ELR (cell line): Measurements from ENCODE around the gene SELENOS.
A peak's percentile ranks its signal among the peaks of the same experiment; 100 is the strongest.

Experiments
- DNase-seq: peaks from one replicate; pipeline ENCODE4 v3.0.0-alpha.2; 2015; ENCODE audit warnings: low read depth

The SELENOS gene

DNA sequence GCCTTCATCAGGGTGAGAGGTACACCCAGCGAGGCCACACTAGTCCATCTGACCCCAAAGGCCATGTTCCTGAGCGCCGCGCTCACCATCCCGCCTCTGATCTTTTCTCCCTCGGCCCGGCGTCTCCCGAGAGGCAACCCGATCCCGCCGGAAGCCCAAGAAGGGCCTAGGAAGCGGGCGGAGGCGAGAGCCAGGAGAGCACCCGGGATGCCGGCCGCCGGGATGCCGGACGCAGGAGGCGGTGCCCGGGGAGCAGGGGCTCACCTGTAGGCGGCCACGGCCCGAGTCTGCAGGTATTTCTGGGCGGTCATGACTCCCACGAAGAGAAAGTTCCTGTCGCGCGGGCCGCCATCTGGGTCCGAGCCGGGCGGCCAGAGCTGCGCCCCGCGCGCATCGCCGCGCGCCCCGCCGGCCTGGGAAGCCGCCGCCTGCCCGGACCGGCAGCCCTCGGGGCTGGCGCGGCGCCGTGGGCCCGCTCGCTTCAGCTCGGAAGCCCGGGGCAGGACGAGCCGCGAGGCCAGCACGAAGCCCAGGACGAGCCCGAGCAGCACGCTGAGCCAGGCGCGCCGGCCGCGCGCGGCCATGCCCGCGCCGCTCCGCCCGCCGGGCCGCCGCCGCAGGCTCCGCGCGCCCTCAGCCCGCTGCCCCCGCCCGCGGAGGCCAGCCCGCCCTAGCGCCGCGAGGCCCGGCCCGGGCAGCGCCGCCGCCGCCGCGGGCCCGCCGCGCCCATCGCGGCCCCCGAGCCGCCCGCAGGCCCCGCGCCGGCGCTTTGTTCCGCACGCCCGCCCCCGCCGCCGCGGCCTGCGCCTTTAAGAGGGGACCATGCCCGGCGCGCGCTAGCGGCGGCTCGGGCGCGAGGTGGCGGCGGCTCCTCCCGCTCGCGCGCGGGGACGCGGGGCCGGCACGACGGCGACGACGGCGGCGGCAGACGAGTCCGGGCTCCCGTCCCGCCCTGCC, 26.1 kb downstream of the SELENOS start:
- DNase-seq: peak; percentile 68

DNA sequence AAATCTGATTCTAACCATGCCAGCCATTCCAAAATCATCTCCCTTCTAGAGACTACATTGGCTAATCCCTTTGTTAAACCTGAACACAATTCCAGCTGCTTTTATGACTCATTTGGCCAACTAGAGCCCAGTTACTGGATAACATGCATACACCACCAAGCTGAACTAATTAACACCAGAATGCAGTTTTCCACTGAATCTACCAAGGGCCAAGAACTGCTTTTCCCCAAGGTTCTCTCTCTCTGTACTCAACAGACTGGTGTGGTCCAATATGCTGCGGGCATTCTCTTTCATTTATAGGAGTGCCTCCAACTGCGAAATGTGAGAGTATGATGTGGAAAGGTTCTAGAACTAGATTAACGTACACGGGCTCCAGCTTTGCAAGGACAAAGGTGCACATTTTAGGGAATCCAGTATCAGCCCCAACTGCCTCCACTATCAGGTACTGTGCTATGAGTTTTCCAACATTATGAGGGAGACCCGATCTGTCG, 26.9 kb downstream of the SELENOS start:
- peak; percentile 75 for DNase-seq

DNA sequence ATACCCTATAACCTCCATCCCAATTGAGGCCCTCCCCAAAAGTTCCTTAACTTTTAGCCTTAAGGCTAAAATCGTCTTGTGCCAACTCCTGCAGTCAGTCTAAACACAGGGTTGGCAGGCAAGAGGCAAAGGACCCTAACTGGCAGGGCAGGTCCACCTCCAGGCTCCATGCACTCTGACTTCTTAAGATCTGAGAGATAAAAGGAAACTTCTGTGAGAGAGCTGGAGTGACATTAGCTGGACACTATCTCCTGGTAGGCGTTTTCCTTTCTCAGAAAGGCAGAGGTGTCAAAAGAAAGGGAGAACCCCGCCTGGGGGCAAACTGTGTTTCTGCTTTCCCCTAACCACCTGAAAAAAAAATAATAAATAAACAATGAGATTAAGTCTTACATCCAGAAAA, 29.0 kb downstream of the SELENOS start:
- DNase-seq: no peak

DNA sequence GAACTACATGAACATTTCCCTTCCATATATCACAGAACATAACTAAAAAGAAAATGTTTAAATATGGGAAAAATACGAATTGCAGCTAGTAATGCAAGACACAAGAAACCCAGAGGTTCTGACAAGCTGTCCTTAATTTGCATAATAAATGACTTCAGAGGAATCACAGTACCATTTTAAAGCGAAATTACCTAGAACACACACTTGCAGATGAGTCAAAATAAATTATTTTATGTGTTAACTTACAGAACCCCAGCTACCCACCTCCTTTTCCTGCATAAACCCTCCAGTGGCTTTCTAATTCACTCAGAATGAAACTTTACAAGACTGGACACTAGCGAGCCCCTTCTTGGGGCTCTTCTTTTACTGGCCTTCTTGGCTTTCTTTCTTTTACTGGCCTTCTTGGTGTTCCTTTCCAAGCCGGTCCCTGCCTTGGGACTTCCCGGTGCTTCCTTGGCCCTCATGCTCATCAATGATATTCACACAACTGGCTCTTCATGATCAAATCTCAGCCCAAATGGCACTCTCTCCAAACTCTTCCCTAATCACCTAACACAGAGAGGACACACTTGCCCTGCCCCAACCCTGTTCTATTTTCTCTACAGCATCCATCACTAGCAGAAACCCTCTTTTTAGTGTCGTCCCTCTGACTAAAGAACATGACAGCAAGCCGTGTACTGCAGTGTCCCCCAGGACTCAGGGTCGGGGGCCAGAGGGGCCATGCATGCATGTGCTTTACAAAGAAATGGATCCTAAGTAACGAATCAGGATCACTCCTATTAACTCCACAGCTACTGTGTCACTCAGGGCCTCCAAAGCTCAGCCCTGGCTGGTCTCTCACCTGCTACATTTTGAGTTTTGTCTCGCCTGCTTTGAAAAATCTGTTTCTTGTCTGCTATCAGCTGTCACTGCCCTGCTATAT, 30.2 kb downstream of the SELENOS start:
- DNase-seq: no peak

DNA sequence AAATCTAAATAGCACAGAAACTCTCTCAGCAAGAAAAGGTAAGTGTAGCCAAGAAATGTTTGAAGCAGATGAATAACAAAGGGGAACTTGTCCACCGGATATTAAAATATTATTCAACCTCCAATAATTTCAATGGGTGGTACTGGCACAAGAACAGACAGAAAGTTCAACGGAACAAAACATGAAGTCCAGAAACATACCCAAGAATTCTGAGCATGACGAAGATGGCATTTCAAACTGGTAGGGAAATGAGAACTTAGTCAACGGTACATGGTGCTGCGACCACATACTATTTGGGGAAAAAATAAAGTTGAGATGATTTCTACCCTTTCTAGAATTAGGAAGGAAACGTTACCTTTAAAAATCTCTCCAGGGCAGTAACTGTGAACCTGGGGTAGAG, 30.9 kb downstream of the SELENOS start:
- no peak for DNase-seq

DNA sequence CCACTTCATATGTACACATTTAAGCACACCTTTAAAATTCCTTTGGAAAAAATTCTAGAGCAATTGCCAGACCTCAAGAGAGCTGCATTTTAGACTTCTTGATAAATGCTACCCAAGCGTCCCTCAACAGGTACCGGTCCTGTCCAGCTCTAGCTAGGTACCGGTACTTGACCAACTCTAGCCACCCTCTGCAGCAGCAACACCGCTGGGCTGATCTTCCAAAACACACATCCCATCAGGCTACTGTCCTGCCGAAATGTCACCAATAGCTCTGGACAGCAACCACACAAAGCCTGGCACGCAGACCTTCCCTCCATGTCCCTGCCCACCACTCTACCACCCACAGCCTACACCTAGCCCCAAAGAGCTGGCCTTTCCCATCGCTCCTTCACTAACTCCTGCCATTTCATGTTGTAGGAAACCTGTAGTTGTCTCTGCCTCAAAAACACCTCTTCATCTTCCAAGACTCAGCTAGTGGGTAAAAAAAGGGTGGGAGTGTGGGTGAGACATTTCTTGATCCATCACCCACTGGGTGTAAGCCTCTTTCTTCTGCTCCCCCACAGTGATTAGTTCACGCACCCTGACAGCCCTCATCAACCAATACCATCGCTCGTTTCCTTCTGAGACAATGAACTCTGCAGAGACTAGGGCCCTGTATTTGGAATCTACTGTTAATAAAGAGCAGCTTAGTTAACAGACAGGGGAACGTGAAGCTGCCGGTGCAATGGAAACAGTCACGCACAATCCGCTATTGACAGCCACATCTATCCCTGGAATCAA, 32.2 kb downstream of the SELENOS start:
- DNase-seq: no peak

DNA sequence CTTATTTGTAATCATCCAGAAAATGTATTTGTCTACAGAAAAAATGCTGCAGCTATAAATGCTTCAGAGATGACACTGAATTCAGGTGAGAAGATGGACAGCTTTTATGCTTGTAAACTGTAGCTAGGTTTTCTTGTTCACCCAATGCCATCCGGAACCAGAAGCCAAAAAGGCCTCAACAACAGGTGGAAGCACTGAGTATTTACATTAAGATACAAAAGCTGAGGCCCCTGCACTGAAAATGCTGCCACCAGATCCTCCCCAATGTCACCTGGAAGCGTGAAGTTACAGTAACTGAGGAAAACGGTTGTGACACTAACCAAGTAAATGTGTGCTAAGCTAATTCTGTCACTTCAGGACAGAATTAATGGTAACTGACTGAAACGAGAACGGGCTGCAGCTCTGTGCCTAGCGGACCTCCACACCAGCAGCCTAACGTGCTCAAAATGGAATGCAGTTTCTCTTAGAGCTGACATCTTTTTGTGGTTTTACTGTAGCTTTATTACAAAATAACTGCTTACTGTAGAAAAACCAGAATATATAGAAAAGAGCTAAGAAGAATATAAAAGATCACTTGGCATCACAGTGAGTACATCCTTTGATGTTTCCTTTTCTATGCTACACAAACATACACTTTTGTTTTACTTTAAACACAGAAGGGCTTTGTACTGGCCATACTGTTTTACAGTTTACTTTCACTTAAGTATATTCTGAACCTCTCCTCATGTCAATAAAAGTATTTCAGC, 33.1 kb downstream of the SELENOS start:
- DNase-seq: no peak

DNA sequence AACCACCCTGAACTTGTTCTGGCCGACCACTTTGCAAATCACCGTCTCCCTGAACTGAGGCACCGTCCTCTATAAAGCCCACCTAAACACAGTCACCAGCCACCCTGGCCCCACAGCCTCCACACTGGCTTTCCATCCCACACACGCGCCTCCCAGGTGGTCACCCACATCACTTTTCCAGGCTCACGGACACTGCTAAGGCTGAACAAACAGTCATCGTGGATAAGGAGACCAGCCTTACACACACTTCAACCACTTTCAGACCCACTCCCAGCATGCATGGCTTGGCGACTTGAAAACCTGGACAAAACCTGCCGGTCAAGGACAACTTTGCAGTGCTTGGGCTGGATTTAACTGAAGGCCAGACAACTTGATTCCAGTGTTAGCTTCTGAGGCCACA, 33.9 kb downstream of the SELENOS start:
- no peak for DNase-seq

DNA sequence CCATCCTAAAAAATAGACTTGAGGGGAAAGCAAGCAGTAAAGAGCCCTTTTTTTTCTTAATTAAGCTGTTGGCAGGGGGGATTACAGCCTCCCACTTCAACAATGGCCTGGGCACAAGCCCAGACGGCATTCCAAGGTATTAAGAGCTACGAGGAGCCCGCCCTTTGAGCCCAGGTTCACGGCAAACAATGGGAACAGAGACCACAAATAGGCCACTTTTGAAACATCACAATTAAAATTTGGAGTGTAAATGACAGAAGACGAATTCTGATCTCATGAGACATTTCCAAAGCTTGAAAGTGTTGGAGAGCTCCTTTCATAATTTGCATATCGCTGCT, 34.3 kb downstream of the SELENOS start:
- DNase-seq: no peak

DNA sequence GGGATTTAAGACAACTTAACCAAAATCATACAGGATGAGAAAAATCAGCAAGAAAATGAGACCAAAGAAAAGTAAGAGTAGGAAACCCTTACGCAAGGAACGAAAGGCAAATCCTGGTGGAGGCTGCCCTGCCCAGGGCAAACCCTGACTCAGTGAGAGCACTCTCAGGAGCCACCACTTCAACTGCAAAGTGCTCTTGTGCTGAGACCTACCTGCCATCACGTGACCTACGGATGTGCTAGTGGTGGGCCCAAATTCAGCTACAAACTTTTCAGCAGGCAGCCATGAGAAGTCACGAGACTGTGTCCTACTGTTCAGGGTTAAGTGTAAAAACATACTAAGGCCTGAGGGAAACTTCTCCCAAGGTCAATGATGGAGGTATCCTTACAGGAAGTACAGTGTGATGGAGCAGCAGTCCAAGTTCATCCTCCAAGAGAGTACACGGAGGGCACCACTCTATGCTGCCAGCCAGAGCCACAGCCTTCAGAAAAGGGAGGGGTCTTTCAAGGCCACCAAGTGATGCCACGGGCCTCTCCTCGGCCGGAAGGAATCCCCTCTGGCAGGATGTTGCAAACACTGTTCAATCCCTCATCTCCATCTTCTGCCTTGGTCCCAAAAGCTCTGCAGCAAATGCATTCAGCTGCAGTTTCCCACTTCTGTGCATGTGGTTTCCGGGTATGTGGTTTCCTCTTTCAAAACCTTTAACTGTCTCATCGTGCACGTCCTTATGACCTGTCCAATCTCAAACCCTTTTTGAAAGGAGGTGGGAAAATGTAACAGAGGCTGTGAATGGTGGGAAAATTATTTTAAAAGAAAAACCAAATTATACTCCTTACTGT, 34.9 kb downstream of the SELENOS start:
- DNase-seq: peak; percentile 72

DNA sequence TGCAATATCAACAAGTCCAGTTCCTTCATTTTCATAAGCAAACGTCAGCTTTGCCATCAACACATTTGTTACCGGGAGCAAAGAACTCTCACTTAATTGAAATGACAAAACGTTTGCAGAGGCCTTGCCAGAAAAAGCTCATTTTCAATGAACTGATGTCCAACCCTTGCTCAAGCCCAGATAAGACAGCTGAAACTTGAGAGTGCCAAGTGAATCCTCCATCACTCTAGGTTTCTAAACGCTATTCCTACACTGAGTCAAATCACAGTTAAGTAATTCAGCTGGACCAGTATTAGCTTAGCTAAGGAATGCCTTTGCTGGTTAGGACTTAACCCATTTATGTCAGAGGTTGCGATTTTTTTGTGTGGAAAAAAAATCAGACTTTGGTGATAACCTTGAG, 36.9 kb downstream of the SELENOS start:
- DNase-seq: no peak

DNA sequence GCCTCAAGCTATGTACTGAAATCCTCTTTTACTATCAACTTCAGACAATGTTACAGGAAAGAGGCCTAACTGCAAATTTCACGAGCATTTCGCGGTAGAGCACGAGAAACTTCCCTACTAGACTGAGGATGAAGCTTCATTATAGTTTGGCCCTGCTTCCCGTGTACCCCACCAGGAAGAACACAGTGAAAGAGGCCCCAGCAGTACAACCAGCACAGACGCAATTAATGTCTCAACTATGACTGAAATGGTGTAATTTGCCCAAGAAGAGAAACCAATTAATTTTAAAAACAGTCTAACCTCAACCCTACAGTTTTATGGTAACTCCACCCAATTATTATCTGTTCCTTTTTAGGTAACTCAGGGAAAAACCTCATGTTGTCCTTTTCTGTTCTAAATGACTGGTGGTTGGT, 37.6 kb downstream of the SELENOS start:
- no peak for DNase-seq

DNA sequence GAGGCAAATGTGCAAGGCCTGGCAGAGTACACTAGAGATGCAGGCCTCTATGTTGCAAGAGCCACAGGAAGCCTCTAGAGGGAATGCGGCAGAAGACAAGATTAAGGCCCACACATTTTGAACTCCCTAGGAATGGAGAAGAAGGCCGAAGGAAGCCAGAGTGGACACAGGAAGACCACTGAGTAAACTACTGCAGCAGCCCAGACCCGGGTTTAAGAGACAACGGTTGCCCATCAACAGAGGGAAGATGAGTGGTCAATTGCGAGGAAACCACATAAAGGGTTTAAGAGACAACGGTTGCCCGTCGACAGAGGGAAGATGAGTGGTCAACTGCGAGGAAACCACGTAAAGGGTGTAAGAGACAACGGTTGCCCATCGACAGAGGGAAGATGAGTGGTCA, 40.0 kb downstream of the SELENOS start:
- no peak for DNase-seq

DNA sequence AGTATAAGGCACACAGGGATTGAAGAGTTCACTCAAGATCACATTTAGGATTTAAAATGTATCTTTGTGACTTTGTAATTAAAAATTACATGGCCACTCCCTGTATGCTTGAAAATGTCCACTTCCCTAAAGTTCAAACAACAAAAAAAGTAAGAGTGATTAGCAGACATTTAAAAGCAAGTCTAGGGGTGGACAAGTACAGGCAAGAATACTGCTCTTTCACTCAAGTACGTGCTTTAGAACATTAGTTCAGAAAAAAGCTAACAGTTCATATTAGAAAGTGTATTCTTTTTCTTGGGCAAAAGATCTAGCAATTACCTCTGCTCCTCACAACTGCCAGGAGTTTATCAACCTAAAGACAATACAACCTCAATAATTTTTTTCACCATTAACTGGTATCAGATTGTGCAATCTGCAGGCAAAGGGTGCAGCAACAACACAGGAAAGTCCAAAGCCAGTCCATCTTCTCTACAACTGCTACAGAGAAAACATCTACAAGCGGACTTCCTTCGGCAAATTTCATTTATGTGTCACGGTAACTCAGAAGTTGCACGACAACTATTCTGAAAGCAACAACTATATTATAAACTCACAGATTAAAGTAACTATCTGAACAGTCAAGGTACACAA, 43.5 kb downstream of the SELENOS start:
- no peak for DNase-seq

DNA sequence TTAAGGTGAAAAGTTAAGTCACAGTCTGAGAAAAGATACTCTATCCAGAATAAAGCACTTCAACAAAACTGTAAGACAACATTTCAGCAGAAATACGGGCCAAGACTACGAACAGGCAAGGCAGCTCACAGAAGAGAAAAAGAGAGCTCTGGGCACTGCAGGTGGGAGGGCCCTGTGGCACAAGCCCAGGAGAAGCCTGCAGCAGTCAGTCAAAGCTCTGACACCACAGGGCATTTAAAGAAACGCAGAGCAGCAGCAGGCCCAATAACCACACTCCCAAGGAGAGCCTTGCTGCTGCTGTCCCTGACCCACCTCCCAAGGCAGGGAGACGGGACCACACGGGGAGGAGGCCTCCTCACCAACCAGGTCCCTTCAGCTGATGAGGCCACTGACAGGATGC, 44.6 kb downstream of the SELENOS start:
- no peak for DNase-seq

DNA sequence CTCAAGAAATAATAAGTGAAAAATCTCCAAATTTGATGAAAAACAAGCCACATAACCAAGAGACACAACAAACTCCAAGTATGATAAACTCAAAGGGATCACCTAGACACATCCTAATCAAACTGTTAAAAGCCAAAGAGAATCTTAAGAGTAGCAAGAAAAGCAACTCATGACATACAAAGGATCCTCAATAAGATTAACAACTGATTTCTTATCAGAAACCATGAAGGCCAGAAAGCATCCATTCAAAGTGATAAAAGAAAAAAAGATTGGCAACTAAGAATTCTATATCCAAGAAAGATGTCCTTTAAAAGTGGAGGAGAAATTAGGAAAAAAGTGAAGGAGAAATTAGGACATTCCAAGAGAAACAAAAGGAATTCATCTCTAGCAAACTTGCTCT, 49.0 kb downstream of the SELENOS start:
- no peak for DNase-seq

DNA sequence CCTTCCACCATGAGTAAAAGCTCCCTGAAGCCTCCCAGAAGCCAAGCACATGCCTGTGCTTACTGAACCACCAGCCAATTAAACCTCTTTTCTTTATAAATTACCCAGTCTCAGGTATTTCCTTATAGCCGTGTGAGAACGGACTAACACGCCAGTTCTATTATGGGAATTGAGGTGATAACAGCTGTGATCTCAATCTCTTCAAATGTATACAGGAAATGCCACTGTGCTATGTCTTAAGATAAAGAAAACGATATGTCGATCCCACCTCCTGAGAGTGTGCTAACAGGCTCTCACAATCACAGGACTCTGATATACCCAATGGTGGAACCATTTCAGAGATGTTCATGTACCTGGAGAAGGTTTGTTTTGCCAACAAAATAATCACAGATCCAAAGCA, 51.6 kb downstream of the SELENOS start:
- no peak for DNase-seq
